HG02870 (cell line): ENCODE data around the gene NSUN4.
"Not testable (repeated sequence)": the region's sequence is repeated elsewhere in the genome, so short reads cannot be mapped to it uniquely, and the experiment has no call there.

Experiments used
- ATAC-seq: cut with Tn5 transposase; IDR thresholded peaks from one replicate; pipeline ENCODE4 v1.9.1; 2021; ENCODE audit warnings: mild to moderate bottlenecking, moderate library complexity; ENCODE audit not compliant: unreplicated experiment

Gene NSUN4

GRCh38 chr1:46364612-46365011 lies 24.0 kb downstream of the NSUN4 start:
- no peak for ATAC-seq

DNA sequence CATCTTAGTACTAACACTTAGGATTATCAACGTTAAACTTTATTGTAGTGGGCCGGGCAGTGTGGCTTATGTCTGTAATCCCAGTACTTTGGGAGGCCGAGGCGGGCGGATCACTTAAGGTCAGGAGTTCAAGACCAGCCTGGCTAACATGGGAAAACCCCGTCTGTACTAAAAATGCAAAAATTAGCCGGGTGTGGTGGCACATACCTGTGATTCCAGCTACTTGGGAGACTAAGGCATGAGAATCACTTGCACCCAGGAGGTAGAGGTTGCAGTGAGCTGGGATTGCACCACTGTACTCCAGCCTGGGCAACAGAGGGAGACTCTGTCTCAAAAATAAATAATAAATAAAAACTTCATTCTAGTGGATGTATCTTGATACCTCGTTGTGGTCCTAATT lies 25.2 kb downstream of the NSUN4 start:
- ATAC-seq: not testable (repeated sequence)

GRCh38 chr1:46367072-46367471 lies 26.5 kb downstream of the NSUN4 start:
- no peak for ATAC-seq

GRCh38 chr1:46367701-46368100 lies 27.1 kb downstream of the NSUN4 start:
- ATAC-seq: not testable (repeated sequence)

- ATAC-seq: no peak
Observed at GRCh38 chr1:46368791-46369190, 28.2 kb downstream of the NSUN4 start.

- ATAC-seq: no peak
Observed at GRCh38 chr1:46369542-46370213, 29.1 kb downstream of the NSUN4 start.

DNA sequence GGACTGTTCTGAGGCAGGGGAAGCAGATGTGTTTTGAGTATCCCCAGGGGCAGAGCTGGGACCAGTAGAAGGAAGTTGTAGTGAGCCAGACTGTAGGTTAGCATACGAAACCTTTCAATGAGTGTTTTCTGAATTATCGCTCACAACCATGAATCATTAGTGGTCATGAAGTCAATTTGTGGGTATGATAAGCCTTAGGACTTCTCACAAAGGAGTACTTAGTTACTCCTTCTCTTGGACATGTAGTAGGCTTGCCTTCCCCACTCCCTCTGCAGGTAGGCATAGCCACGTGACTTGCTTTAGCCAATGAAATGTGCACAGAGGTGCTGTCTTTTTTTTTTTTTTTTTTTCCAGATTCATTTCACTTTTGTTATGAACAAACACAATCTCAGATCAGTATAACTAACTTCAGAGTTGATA lies 29.6 kb downstream of the NSUN4 start:
- ATAC-seq: no peak

DNA sequence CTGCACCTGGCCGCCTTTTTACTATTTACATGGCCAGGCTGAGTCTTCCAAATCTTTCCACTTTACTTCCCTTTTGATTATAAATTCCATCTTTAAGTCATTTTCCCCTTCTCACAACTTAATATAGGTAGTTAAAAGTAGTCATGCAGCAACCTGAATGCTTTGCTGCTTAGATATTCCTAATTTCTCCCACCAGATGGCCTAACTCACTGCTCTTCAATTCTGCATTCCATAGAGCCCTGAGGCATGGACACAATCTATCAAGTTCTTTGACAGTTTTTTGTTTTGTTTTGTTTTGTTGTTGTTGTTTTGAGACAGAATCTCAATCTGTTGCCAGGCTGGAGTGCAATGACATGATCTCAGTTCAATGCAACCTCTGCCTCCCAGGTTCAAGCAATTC lies 31.8 kb downstream of the NSUN4 start:
- no peak for ATAC-seq

GRCh38 chr1:46379996-46380395 lies 39.4 kb downstream of the NSUN4 start:
- ATAC-seq: no peak

- ATAC-seq: no peak
Observed at GRCh38 chr1:46380508-46380907, 39.9 kb downstream of the NSUN4 start.

GRCh38 chr1:46393510-46393909 lies 52.9 kb downstream of the NSUN4 start:
- no peak for ATAC-seq

DNA sequence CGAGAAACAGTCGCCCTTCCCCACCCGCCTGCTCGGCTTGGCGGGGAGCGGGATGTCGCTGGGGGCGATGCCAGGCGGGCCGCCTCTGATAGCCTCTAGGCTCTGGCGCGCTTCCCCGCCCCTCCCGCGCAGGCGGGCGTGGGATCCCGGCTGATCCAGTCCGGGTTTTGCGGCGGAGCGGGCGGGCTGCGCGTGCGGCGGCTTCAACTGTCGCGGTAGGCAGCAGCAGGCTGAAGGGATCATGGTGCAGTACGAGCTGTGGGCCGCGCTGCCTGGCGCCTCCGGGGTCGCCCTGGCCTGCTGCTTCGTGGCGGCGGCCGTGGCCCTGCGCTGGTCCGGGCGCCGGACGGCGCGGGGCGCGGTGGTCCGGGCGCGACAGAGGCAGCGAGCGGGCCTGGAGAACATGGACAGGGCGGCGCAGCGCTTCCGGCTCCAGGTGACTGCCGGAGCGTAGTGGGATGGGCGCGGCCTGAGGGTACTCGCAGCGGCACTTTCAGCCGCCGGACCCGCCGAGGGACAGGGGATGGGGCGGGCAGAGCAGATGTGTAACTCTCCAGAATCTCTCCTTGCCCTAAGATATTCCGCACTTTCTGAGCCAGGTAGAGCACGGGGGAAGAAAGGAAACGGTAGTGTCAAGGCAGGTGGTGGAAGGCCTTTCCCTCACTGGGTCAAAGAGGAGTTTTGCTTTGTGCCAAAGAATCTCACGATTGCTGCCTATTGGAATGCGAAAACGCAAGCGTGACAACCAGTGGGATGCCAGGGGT lies 53.7 kb downstream of the NSUN4 start, which contains the start of gene FAAH:
Gene FAAH, plus strand, starts transcription at position 210 of the 764 bp plus-strand sequence. Its CDS starts 32 bp downstream, at position 242.
- ATAC-seq: no peak

DNA sequence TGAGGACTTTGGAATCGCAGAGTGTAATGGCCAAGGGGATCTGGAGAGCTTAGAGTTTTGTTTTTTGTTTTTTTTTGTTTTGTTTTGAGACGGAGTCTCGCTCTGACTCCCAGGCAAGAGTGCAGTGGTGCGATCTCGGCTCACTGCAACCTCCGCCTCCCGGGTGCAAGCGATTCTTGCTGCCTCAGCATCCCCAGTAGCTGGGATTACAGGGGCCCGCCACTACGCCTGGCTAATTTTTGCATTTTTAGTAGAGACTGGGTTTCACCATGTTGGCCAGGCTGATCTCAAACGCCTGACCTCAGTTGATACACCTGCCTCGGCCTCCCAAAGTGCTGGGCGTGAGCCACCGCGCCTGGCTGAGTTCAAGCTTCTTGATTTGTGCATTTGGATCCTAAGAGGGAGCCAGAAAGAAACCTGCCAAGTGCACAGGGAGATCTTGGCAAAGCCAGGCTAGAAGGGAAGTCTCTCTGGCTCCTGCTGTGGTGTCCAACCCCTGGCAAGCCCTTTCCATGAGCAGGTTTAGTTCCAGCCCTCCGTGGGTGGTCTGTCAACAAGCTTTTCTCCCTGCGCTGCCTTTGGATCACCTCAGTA lies 54.4 kb downstream of the NSUN4 start:
- no peak for ATAC-seq

DNA sequence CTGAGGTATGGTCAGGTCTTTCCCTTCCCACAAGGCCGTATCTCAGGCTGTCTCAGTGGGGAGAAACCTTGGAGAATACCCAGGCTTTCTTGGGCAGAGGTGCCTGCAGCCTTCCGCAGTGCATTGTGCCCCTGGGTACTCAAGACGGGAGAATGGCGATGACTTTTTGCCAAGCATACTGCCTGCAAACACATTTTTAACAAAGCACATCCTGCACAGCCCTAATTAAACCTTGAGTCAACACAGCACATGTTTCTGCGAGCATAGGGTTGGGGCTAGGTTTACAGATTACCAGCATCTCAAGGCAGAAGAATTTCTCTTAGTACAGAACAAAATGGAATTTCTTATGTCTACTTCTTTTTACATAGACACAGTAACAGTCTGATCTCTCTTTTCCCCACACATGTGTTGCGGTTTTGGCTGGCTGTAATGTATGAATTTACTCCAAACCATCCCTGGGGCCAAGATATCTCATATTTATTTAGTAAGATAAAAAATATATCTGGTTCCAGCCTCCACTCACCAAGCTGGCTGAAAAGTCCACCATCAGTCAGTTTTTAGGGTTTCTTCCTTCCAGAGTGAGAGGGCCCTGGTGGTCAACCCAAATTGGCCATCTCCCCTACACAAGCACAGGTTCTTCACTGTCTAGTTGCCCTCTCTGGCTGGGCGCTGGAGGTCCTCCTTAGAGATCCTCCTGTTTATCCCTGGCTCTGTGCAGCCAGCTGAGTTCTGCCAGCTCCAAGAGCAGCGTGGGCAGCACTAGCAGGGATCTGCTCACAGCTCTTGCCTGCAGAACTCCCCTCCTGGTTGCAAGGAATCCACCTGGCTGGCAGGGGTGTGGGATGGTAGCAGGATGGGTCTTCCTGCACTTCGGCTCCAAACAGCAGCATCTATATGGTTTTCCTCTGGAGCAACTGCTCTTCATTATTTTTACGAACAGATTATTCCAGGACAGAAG lies 56.1 kb downstream of the NSUN4 start:
- no peak for ATAC-seq

DNA sequence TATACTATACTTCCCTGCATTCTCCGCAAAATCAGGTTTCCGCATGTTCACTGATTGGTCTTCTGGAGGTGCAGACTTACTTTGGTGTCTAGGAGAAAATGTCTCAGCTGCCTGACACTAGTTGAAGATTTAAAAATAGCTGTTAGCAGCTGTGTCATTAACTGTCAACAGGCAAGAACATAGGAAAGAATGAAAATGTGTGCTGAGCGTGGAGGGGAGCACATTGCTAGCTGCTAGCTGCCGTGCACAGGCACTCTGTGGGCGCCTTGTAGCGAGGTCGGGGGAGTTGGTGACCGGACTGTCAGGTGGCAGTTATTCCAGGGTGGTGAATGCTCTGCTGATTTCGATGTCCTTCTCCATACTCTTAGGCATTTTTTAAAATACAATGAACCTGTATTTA lies 58.7 kb downstream of the NSUN4 start:
- no peak for ATAC-seq

- no peak for ATAC-seq
Observed at GRCh38 chr1:46400421-46400820, 59.8 kb downstream of the NSUN4 start.

DNA sequence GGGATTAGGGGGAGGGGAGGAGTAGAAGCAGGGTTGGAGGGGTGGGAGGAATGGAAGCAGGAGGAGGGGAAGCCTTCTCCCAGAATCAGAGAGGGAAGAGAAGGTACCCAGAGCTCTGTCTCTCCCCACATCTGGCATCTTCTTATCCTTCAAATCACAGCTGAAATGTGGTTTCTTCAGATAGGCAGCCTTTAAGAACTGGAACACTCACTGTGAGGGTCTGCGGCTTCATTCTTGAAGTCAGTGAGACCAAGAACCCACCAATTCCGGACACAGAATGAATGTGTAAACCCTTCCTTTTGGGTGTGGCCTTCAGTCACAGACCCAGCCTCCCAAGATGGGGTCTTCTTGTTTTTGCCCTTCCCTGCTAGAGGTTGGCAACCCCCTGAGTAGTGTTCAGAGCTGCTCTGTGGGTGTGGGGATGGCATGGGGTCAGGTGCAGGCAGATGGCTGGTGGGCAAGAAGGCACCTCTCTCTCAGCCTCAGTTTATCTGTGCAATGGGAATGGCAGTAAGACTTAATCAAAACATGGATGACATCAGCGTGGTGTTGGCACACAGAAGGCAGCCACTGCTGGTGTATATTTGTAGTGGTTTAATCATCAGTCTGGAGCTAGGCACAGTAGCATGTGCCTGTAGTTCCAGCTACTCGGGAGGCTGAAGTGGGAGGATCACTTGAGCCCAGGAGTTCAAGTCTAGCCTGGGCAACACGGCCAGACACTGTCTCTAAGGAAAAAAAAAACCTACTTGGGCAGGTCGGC lies 60.7 kb downstream of the NSUN4 start:
- no peak for ATAC-seq

DNA sequence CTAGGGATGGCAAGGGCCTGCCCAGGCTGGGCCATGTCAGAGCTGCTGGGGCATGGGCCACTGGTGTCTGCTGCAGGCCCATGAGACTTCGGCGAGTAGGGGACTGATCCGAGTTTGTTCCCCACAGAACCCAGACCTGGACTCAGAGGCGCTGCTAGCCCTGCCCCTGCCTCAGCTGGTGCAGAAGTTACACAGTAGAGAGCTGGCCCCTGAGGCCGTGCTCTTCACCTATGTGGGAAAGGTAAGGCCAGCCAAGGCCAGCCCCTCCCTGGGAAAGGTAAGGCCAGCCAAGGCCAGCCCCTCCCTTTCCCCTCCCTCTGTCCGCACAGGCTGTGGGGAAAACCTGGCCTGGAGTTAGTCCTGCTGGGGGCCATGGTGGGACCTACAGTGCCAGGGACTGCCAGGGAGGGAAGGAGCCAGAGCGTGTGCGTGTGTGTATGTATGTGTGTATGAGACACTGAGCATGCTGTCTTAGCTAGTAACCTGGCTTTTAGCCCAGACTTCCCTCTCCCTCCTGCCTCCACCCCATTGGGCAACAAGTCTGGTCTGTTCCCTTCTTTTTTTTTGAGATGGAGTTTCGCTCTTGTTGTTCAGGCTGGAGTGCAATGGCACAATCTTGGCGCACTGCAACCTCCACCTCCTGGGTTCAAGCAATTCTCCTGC lies 61.5 kb downstream of the NSUN4 start:
- no peak for ATAC-seq

- ATAC-seq: no peak
Observed at GRCh38 chr1:46403916-46404315, 63.3 kb downstream of the NSUN4 start.
